Neural cell (in vitro differentiated cells): ENCODE data around the gene RAET1E. TPM values are rescaled to one million over a fixed set of nuclear protein-coding genes. Genes with fewer than 3 reads are reported as not detected.
"Not testable (repeated sequence)": the region's sequence is repeated elsewhere in the genome, so short reads cannot be mapped to it uniquely, and the experiment has no call there.

ENCODE experiments used
- H2AFZ ChIP-seq: fragments of 200-600, 300-800 bp; sonication (generic), shearing (Covaris generic); 2 replicates; pipeline ENCODE4 v1.6.0; 2014; ENCODE audit warnings: low read depth, mild to moderate bottlenecking, antibody characterized with exemption, low read length, moderate library complexity
- H3F3A ChIP-seq: fragments of 200-600 bp; shearing (Covaris generic); 2 replicates; pipeline ENCODE4 v1.6.1; 2016; ENCODE audit warnings: mild to moderate bottlenecking, moderate library complexity, mixed read lengths, antibody characterized with exemption, low read length; ENCODE audit not compliant: insufficient read depth, poor library complexity, severe bottlenecking
- H3K27ac ChIP-seq: fragments of 200-600, 300-800 bp; sonication (generic), shearing (Covaris generic); 2 replicates; pipeline ENCODE4 v1.5.1; 2014; ENCODE audit warnings: mild to moderate bottlenecking, low read length, moderate library complexity
- H3K27me3 ChIP-seq: fragments of 300-800, 200-600 bp; sonication (generic), shearing (Covaris generic); 2 replicates; pipeline ENCODE4 v1.6.0; 2014; ENCODE audit warnings: mild to moderate bottlenecking, low read depth, low read length, moderate library complexity; ENCODE audit not compliant: insufficient read depth
- H3K36me3 ChIP-seq: fragments of 300-800, 200-600 bp; sonication (generic), shearing (Covaris generic); 2 replicates; pipeline ENCODE4 v1.5.1; 2014; ENCODE audit warnings: mild to moderate bottlenecking, antibody characterized with exemption, low read length, moderate library complexity; ENCODE audit not compliant: insufficient read depth
- H3K4me2 ChIP-seq: fragments of 300-800, 200-600 bp; sonication (generic), shearing (Covaris generic); 2 replicates; pipeline ENCODE4 v1.6.0; 2014; ENCODE audit warnings: mild to moderate bottlenecking, low read length
- H3K4me3 ChIP-seq: fragments of 300-800, 200-600 bp; sonication (generic), shearing (Covaris generic); 2 replicates; pipeline ENCODE4 v1.5.1; 2014; ENCODE audit warnings: mild to moderate bottlenecking, low read length, moderate library complexity
- H3K79me2 ChIP-seq: fragments of 200-600 bp; shearing (Covaris generic); replicated peaks from 2 replicates; pipeline ENCODE4 v1.6.0; 2014; ENCODE audit warnings: mild to moderate bottlenecking, low read length, moderate library complexity; ENCODE audit not compliant: insufficient read depth
- H3K9ac ChIP-seq: fragments of 300-800, 200-600 bp; sonication (generic), shearing (Covaris generic); 2 replicates; pipeline ENCODE4 v1.6.1; 2016; ENCODE audit warnings: mild to moderate bottlenecking, low read length, mixed read lengths
- H3K9me2 ChIP-seq: fragments of 200-600 bp; shearing (Covaris generic); 2 replicates; pipeline ENCODE4 v1.6.1; 2016; ENCODE audit warnings: mild to moderate bottlenecking, low read length, mixed read lengths; ENCODE audit not compliant: insufficient read depth
- H3K9me3 ChIP-seq: fragments of 200-600, 300-800 bp; sonication (generic), shearing (Covaris generic); 2 replicates; pipeline ENCODE4 v1.6.1; 2016; ENCODE audit warnings: mild to moderate bottlenecking, mixed run types, low read length, moderate library complexity, mixed read lengths
- H4K20me1 ChIP-seq: fragments of 200-600 bp; shearing (Covaris generic); 2 replicates; pipeline ENCODE4 v1.6.1; 2016; ENCODE audit warnings: mild to moderate bottlenecking, mixed run types; ENCODE audit not compliant: insufficient read depth
- EP300 ChIP-seq: fragments of 450-650 bp; conservative IDR thresholded peaks from 2 replicates; pipeline ENCODE4 v1.6.1; 2014; ENCODE audit warnings: antibody characterized with exemption, mild to moderate bottlenecking, moderate library complexity; ENCODE audit not compliant: poor library complexity, severe bottlenecking
- EZH2 ChIP-seq: fragments of 200-600, 300-800 bp; shearing (Covaris generic), sonication (generic); IDR thresholded peaks from 2 replicates; pipeline ENCODE4 v1.6.1; 2014; ENCODE audit warnings: antibody characterized with exemption, low read length, borderline replicate concordance, mild to moderate bottlenecking; ENCODE audit not compliant: insufficient read depth, poor library complexity, severe bottlenecking
- MXI1 ChIP-seq: fragments of 450-650 bp; conservative IDR thresholded peaks from 2 replicates; pipeline ENCODE4 v1.6.1; 2014; ENCODE audit warnings: antibody characterized with exemption, mild to moderate bottlenecking; ENCODE audit not compliant: poor library complexity, severe bottlenecking
- POLR2AphosphoS5 ChIP-seq: IDR thresholded peaks from 2 replicates; pipeline ENCODE4 v1.6.1; 2012
- RAD21 ChIP-seq: fragments of 450-650 bp; conservative IDR thresholded peaks from 2 replicates; pipeline ENCODE4 v1.6.1; 2014; ENCODE audit warnings: antibody characterized with exemption, mild to moderate bottlenecking, moderate library complexity
- SMC3 ChIP-seq: fragments of 450-650 bp; conservative IDR thresholded peaks from 2 replicates; pipeline ENCODE4 v1.6.1; 2014; ENCODE audit warnings: antibody characterized with exemption, mild to moderate bottlenecking, moderate library complexity; ENCODE audit not compliant: poor library complexity
- TAF1 ChIP-seq: IDR thresholded peaks from 2 replicates; pipeline ENCODE4 v1.6.1; 2012; ENCODE audit warnings: low read depth
- polyA plus RNA-seq: library from polyadenylated mRNA; depleted of rRNA; stranded (reverse); fragments of >200 nt; gene quantifications from 2 replicates; pipeline ENCODE4 v1.2.3, GENCODE V29; 2014
- TF ChIP-seq, protein P1 (sequence below): IDR thresholded peaks from 2 replicates; pipeline ENCODE4 v1.6.1; 2012; ENCODE audit warnings: borderline replicate concordance
- TF ChIP-seq, protein P2 (sequence below): fragments of 450-650 bp; IDR thresholded peaks from 2 replicates; pipeline ENCODE4 v1.5.1; 2014; ENCODE audit warnings: antibody characterized with exemption, mild to moderate bottlenecking, moderate library complexity; ENCODE audit not compliant: poor library complexity, severe bottlenecking

Gene RAET1E
- polyA plus RNA-seq, 1 donor from 2014 or later, result not detected

DNA sequence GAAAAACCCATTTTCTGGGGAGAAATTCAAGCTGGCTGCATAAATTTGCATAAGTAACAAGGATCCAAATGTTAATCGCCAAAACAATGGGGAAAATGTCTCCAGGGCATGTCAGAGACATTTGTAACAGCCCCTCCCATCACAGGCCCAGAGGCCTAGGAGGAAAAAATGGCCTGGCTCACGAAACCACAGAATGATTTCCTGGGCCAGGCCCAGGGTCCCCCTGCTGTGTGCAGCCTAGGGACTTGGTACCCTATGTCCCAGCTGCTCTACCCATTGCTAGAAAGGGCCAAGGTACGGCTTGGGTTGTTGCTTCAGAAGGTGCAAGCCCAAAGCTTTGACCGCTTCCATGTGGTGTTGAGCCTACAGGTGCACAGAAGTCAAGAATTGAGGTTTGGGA lies 10.6 kb upstream of the RAET1E start:
- not testable (repeated sequence) for H3K36me3 ChIP-seq, H3F3A ChIP-seq, H2AFZ ChIP-seq, H3K9ac ChIP-seq, H3K4me2 ChIP-seq, H3K79me2 ChIP-seq, H4K20me1 ChIP-seq, H3K4me3 ChIP-seq, H3K9me2 ChIP-seq, H3K27ac ChIP-seq, H3K9me3 ChIP-seq, H3K27me3 ChIP-seq

DNA sequence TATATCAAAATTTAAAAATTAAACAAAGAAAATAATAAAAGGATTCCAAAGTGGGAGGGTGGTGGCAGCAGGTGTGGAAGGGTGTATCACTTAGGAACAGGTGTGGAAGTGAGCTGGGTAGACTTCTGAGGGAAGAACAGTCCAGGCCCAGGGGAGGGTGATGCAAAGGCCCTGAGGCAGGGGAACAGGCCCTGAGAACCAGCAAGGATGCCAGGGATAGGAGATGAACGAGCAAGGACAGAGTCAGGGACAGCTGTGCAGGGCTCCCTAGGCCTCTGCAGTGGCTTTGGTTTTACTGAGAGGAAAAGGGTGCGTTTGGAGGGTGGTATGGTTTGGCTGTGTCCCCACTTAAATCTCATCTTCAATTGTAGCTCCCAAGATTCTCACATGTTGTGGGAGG lies 9.4 kb upstream of the RAET1E start:
- H3K79me2 ChIP-seq, result no peaks in the 10 kb centered on the region
- H3K36me3 ChIP-seq, result no peaks in the 10 kb centered on the region
- H3K9ac ChIP-seq, result no peak overlapping the region
- H3K9me3 ChIP-seq, result no peaks in the 10 kb centered on the region
- H3K27ac ChIP-seq, result no peak overlapping the region
- TF ChIP-seq, protein P1, sequence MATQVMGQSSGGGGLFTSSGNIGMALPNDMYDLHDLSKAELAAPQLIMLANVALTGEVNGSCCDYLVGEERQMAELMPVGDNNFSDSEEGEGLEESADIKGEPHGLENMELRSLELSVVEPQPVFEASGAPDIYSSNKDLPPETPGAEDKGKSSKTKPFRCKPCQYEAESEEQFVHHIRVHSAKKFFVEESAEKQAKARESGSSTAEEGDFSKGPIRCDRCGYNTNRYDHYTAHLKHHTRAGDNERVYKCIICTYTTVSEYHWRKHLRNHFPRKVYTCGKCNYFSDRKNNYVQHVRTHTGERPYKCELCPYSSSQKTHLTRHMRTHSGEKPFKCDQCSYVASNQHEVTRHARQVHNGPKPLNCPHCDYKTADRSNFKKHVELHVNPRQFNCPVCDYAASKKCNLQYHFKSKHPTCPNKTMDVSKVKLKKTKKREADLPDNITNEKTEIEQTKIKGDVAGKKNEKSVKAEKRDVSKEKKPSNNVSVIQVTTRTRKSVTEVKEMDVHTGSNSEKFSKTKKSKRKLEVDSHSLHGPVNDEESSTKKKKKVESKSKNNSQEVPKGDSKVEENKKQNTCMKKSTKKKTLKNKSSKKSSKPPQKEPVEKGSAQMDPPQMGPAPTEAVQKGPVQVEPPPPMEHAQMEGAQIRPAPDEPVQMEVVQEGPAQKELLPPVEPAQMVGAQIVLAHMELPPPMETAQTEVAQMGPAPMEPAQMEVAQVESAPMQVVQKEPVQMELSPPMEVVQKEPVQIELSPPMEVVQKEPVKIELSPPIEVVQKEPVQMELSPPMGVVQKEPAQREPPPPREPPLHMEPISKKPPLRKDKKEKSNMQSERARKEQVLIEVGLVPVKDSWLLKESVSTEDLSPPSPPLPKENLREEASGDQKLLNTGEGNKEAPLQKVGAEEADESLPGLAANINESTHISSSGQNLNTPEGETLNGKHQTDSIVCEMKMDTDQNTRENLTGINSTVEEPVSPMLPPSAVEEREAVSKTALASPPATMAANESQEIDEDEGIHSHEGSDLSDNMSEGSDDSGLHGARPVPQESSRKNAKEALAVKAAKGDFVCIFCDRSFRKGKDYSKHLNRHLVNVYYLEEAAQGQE, result no peak
- TF ChIP-seq POLR2AphosphoS5, result no peak
- no peak for TF ChIP-seq EZH2
- TF ChIP-seq SMC3, result no peak
- no peak for TF ChIP-seq TAF1
- TF ChIP-seq, protein P2, sequence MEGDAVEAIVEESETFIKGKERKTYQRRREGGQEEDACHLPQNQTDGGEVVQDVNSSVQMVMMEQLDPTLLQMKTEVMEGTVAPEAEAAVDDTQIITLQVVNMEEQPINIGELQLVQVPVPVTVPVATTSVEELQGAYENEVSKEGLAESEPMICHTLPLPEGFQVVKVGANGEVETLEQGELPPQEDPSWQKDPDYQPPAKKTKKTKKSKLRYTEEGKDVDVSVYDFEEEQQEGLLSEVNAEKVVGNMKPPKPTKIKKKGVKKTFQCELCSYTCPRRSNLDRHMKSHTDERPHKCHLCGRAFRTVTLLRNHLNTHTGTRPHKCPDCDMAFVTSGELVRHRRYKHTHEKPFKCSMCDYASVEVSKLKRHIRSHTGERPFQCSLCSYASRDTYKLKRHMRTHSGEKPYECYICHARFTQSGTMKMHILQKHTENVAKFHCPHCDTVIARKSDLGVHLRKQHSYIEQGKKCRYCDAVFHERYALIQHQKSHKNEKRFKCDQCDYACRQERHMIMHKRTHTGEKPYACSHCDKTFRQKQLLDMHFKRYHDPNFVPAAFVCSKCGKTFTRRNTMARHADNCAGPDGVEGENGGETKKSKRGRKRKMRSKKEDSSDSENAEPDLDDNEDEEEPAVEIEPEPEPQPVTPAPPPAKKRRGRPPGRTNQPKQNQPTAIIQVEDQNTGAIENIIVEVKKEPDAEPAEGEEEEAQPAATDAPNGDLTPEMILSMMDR, result no peak
- TF ChIP-seq MXI1, result no peak
- no peak for TF ChIP-seq EP300
- no peak for TF ChIP-seq RAD21
- H3K4me2 ChIP-seq, result no peak overlapping the region
- no peaks in the 10 kb centered on the region for H3F3A ChIP-seq
- no peak overlapping the region for H3K4me3 ChIP-seq
- no peaks in the 10 kb centered on the region for H4K20me1 ChIP-seq
- no peaks in the 10 kb centered on the region for H3K9me2 ChIP-seq
- H3K27me3 ChIP-seq, result no peaks in the 10 kb centered on the region
- H2AFZ ChIP-seq, result no peak overlapping the region

DNA sequence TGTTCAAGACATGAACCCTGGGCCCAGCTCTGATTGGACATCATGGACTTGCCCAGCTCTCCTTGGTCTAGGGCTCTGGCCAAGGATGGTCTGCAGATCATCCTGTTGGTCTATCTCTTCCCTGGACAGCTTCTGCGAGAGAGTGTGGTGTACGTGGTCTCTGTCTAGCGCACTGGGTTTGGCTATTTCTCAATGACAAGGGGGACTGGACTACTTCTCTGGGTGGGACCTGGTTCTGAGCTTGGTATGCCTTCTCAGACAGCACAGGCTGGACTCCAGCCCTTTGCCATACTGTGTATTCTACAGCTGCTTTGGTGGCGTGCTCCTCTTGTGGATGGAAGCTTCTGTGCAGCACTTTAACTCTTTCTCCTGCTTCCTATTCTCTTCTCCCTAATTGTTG lies 8.5 kb upstream of the RAET1E start:
- Histone ChIP-seq H3K4me2 (no peak overlapping the region), H3K27me3 (no peaks in the 10 kb centered on the region), H4K20me1 (no peaks in the 10 kb centered on the region), H3K27ac (no peak overlapping the region), H2AFZ (no peak overlapping the region), H3K9ac (no peak overlapping the region), H3F3A (no peaks in the 10 kb centered on the region), H3K9me3 (no peaks in the 10 kb centered on the region), H3K9me2 (no peaks in the 10 kb centered on the region), H3K79me2 (no peaks in the 10 kb centered on the region), H3K4me3 (no peak overlapping the region), H3K36me3 (no peaks in the 10 kb centered on the region)
- TF ChIP-seq, protein P1, result no peak
- no peak for TF ChIP-seq MXI1
- TF ChIP-seq EZH2, result no peak
- TF ChIP-seq EP300, result no peak
- TF ChIP-seq, protein P2, result no peak
- no peak for TF ChIP-seq SMC3
- TF ChIP-seq RAD21, result no peak
- no peak for TF ChIP-seq TAF1
- TF ChIP-seq POLR2AphosphoS5, result no peak
